Loucy (cell line): ENCODE measurements around the gene TRIO.

ENCODE experiments used
- CTCF ChIP-seq: fragments of 200-600 bp; sonication (generic); conservative IDR thresholded peaks from 2 replicates; pipeline ENCODE4 v1.5.1; 2014; ENCODE audit warnings: mild to moderate bottlenecking, antibody characterized with exemption, low read length
- EZH2phosphoT487 ChIP-seq: fragments of 200-600 bp; IDR thresholded peaks from 2 replicates; pipeline ENCODE4 v1.6.1; 2018; ENCODE audit warnings: antibody characterized with exemption, mild to moderate bottlenecking, moderate library complexity, borderline replicate concordance

GRCh38 chr5:14342306-14342705 is 199.2 kb downstream of the TRIO start:
- TF ChIP-seq CTCF (no peak), EZH2phosphoT487 (no peak)
